ENCODE results near the gene RND3.

RND3 gene

GRCh38 chr2:150475479-150476250, 11.8 kb downstream of the RND3 start:
- DNase-seq (ENCODE audit: low read depth): no peak

GRCh38 chr2:150474326-150475074, 13.0 kb downstream of the RND3 start:
- no peak for DNase-seq (ENCODE audit: low read depth)

- no peak for DNase-seq (ENCODE audit: low read depth)
Measured at GRCh38 chr2:150473767-150474166, 13.7 kb downstream of the RND3 start.

GRCh38 chr2:150472511-150472899, 15.0 kb downstream of the RND3 start:
- no peak for DNase-seq (ENCODE audit: low read depth)

GRCh38 chr2:150471813-150472510, 15.5 kb downstream of the RND3 start:
- DNase-seq (ENCODE audit: low read depth): no peak

GRCh38 chr2:150470435-150470834, 17.0 kb downstream of the RND3 start:
- DNase-seq (ENCODE audit: low read depth): no peak

DNA sequence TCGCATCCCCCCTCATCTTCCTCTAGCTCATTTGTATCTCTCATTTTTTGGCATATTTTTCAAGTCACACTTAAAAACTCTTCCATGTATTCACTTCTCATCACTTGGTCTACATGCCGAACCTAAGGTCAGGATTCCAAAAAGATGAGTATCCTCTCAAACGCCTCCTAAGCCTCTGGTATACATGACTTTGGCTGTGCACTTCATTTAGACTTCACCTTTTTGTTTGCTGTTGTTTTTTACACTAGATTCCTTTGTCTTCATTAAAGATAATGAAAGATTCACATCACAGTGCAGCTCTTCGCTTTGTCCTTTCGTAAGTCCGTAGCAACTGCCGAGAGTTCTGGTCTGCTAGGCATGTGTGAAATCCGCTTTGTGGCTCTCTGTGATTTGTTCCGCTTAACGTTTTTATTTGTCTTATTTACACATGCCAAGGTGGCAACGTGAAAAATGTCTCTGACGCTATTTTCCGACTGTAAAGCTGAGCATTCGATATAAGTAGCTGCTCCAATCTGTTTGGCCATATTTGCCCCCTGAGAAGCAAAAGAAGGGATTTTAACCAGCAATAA, 17.7 kb downstream of the RND3 start:
- no peak for DNase-seq (ENCODE audit: low read depth)

DNA sequence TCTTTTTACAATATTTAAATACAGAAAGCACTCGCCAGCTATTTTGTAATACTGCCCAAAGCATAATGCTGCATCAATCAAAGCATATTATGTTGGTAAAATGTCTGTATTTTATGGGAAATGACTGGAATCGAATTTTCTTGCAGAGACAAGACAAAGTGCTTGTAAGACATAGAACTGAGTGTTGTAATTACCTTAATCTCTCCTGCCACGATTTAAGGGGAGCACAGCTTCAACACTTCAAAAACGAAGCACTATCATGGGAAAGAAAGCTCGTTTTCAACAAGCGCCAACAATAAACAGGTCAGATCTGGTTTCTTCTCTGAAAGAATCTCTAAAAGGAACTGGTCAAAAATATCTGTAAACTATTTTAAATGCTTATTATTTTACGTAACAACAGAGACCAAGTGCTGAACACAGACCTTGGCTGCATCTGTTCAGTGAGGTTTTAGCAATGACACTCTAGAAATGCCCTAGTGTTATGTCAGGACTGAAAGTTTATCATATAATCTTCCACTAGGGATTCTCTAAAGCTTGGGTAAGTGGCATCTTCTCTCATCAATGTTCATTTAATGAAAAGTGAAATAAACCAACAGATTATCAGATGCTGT, 19.0 kb downstream of the RND3 start:
- DNase-seq (ENCODE audit: low read depth): no peak

GRCh38 chr2:150467621-150467963, 19.9 kb downstream of the RND3 start:
- no peak for DNase-seq (ENCODE audit: low read depth)

- DNase-seq (ENCODE audit: low read depth): no peak
Measured at GRCh38 chr2:150466741-150467620, 20.5 kb downstream of the RND3 start.

GRCh38 chr2:150465703-150466569, 21.5 kb downstream of the RND3 start:
- no peak for DNase-seq (ENCODE audit: low read depth)

- no peak for DNase-seq (ENCODE audit: low read depth)
Measured at GRCh38 chr2:150464986-150465385, 22.5 kb downstream of the RND3 start.

- DNase-seq (ENCODE audit: low read depth): no peak
Measured at GRCh38 chr2:150464270-150464669, 23.2 kb downstream of the RND3 start.

GRCh38 chr2:150462770-150463169, 24.7 kb downstream of the RND3 start:
- DNase-seq (ENCODE audit: low read depth): no peak

GRCh38 chr2:150459281-150459680, 28.2 kb downstream of the RND3 start:
- no peak for DNase-seq (ENCODE audit: low read depth)

GRCh38 chr2:150450765-150451164, 36.7 kb downstream of the RND3 start:
- DNase-seq (ENCODE audit: low read depth): no peak

DNA sequence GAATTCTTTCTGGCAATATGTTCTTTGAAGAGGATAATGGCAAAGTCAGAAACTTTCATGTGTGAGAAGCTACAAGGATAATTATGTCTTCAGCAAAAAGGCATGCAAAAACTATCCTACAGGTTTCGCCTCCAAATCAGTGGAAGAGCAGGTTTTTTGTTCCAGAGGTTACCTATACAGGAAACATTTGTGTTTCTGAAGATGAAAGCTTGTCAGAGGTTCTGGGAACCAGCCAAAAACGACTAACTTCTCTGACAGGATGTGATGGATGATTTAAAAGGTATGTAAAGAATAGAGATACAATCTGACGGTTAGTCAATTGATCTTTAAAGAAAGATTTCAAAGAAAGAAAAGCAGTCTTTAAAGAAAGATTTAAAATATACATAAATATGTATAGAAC, 37.6 kb downstream of the RND3 start:
- DNase-seq (ENCODE audit: low read depth): no peak

DNA sequence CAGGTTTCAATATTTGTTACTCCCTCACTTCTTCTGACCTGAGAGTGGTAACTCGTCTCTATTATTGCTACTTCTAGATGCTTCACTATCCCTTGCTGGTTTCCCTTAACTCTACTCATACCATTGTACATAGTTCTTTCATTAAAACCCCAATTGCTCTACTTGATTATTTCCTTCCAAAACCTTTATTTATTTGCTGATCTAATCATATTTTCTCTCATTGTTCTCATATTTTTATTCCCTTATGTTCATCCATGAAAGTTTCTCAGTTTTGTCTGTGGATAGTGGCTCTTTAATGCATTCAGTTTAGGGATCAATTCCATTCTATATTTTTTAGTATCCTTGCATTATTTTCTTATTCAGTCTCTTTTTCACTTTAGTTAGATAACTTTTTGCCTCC, 42.1 kb downstream of the RND3 start:
- DNase-seq (ENCODE audit: low read depth): no peak

DNA sequence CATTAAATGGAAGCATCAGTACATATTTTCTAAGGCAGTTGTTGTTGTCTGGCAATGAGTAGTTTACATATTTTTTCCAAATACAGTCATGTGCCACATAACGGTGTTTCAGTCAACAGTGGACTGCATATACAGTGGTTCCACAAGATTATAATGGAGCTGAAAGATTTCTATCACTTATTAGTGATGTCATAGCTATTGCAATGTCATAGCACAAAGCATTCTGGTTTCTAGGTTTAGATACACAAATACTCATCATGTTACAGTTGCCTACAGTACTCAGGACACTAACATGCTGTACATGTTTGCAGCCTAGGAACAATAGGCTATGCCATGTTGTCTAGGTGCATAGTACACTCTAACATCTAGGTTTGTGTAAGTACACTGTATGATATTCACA, 45.0 kb downstream of the RND3 start:
- DNase-seq (ENCODE audit: low read depth): no peak

- DNase-seq (ENCODE audit: low read depth): no peak
Measured at GRCh38 chr2:150441784-150442183, 45.7 kb downstream of the RND3 start.

Data from stimulated activated CD4-positive, alpha-beta T cell treated with anti-CD3 and anti-CD28 coated beads, Interleukin-2, amount 100 ng/mL, for 4 hours (primary cell).